ENCODE results near the gene ZFR.

DNA sequence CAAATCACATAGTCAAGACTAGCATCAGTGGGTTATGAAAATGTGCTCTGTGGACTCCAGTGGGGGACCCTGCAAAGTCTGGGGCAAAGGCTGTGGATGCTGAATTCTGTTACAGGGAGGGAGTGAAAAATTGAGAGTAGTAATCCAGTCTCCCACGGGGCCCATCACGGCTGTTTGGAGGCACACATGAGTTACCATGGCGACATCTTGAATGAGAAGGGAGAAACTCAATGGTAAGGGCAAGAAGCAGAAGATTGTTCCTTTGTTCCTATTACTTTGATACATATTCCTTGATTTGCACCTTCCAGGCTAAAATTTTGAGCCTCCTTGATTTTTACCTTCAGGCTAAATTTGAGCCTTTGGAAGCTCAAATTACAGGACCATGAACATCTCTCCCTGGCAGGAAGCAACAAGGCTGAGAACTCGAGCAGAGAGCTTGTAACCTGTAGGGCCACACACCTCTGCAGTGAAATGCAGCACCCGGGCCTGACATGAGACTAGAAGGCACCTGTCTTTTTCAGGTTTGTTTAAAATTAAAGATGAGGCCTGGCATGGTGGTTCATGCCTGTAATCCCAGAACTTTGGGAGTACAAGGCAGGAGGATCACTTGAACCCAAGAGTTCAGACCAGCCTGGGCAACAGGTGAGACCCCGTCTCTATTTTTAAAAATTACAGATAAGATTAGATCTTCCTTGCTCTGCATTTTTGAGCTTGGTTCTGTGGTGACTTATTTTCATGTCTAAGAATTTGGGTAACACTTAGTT lies 31.0 kb upstream of the ZFR start:
- TF ChIP-seq, protein P1, sequence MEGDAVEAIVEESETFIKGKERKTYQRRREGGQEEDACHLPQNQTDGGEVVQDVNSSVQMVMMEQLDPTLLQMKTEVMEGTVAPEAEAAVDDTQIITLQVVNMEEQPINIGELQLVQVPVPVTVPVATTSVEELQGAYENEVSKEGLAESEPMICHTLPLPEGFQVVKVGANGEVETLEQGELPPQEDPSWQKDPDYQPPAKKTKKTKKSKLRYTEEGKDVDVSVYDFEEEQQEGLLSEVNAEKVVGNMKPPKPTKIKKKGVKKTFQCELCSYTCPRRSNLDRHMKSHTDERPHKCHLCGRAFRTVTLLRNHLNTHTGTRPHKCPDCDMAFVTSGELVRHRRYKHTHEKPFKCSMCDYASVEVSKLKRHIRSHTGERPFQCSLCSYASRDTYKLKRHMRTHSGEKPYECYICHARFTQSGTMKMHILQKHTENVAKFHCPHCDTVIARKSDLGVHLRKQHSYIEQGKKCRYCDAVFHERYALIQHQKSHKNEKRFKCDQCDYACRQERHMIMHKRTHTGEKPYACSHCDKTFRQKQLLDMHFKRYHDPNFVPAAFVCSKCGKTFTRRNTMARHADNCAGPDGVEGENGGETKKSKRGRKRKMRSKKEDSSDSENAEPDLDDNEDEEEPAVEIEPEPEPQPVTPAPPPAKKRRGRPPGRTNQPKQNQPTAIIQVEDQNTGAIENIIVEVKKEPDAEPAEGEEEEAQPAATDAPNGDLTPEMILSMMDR (IDR thresholded peaks at IDR 0.05), result no peak
- TF ChIP-seq ZFX (IDR thresholded peaks at IDR 0.05; ENCODE audit: borderline replicate concordance), result no peak

Measured in 22Rv1 (cell line).